ENCODE measurements around the gene CEP85L. TPM values are rescaled to one million over a fixed set of nuclear protein-coding genes. Genes with fewer than 3 reads are reported as not detected.

Gene CEP85L
- total and polyA plus RNA-seq, 2 of the 4 experiments (the other 2 are of a cell fraction) = 2.3 to 25.6 TPM

- Histone ChIP-seq H3K14ac (replicated peaks; ENCODE audit: low read depth, low read length) (no peak overlapping the region), H2AK5ac (ENCODE audit: low read depth, low read length) (no peak overlapping the region), H4K5ac (ENCODE audit: low read depth, low read length) (no peak overlapping the region), H3K27me3 (ENCODE audit: control insufficient read depth, insufficient read depth, low read length) (no peaks in the 10 kb centered on the region), H2BK20ac (ENCODE audit: low read depth, low read length) (no peak overlapping the region), H4K20me1 (ENCODE audit: insufficient read depth, low read length) (peaks cover 11% of the 10 kb centered on the region; the same call in 1 of the 2 replicates), H2BK15ac (ENCODE audit: low read depth, low read length) (no peak overlapping the region), H3K9me1 (ENCODE audit: insufficient read depth, low read length) (no peaks in the 10 kb centered on the region), H3K4ac (ENCODE audit: low read depth, low read length) (no peak overlapping the region), H2BK120ac (ENCODE audit: low read depth, low read length) (no peak overlapping the region), H4K8ac (ENCODE audit: low read depth in 2 of 2, low read length in 2 of 2) (no peak overlapping the region), H2AK9ac (replicated peaks; ENCODE audit: low read depth, low read length, poor library complexity) (no peak overlapping the region), H4K91ac (ENCODE audit: insufficient read depth, low read depth, low read length) (no peak overlapping the region), H3K27ac (ENCODE audit: insufficient read depth, low read length) (no peak overlapping the region), H3K4me3 (ENCODE audit: insufficient read depth, low read depth, low read length) (no peak overlapping the region), H2BK5ac (ENCODE audit: low read depth, low read length, poor library complexity, severe bottlenecking) (no peak overlapping the region), H3K56ac (ENCODE audit: extremely low read depth, insufficient read depth, low read length) (no peak overlapping the region), H3K23ac (ENCODE audit: low read depth, low read length) (no peak overlapping the region), H3K9me3 (ENCODE audit: control insufficient read depth, insufficient read depth, low read length) (peaks cover under 1% of the 10 kb centered on the region), H2AFZ (replicated peaks; ENCODE audit: low read length, poor library complexity) (no peak overlapping the region), H3K36me3 (ENCODE audit: control insufficient read depth, insufficient read depth, low read length) (peaks cover 10% of the 10 kb centered on the region), H3K18ac (ENCODE audit: low read depth, low read length) (no peak overlapping the region), H3K4me1 (ENCODE audit: control insufficient read depth, insufficient read depth, low read length) (no peaks in the 10 kb centered on the region), H3K79me1 (ENCODE audit: low read depth in 1 of 2, low read length in 2 of 2) (peaks cover 28 to 48% of the 10 kb centered on the region in 2 experiments), H3K9ac (ENCODE audit: low read depth, low read length) (no peak overlapping the region), H3K4me2 (ENCODE audit: low read depth, low read length) (no peak overlapping the region)
- no peak for TF ChIP-seq RFX5 (IDR thresholded peaks at IDR 0.05; ENCODE audit: low read depth, low read length)
- TF ChIP-seq MAFK (IDR thresholded peaks at IDR 0.05; ENCODE audit: low read depth, low read length) = no peak
- TF ChIP-seq SMC3 (IDR thresholded peaks at IDR 0.05; ENCODE audit: low read depth, low read length) = no peak
- TF ChIP-seq NFE2L2 (IDR thresholded peaks at IDR 0.05; ENCODE audit: low read depth, low read length) = no peak
- no peak for TF ChIP-seq BHLHE40 (IDR thresholded peaks at IDR 0.05; ENCODE audit: low read depth, low read length)
- no peak for TF ChIP-seq CHD1 (IDR thresholded peaks at IDR 0.05; ENCODE audit: low read depth, low read length)
- WGBS, 2 experiments (ENCODE audit: extremely low coverage in 2 of 2, insufficient read length in 1 of 2) = no CpG with 5 or more reads among the region's 1 CpG
- DNase-seq (no peak), ATAC-seq (ENCODE audit: low read depth) (no peak)
- intact Hi-C loops (cut with micrococcal nuclease) = no loop called here
- POLR2A ChIA-PET (ENCODE audit: unreplicated experiment) = no interaction called here
- CTCF ChIA-PET = no interaction called here
- in situ Hi-C loops (cut with MboI; ENCODE audit: low sequenced_read_pairs) = no loop called here
- BruUV-seq (replicated peaks) = no TSS peak
- dilution Hi-C loops (cut with HindIII; ENCODE audit: low sequenced_read_pairs, unreplicated experiment) = no loop called here
Observed at GRCh38 chr6:118630923-118631322, 20.5 kb downstream of the CEP85L start.
